Subcutaneous abdominal adipose tissue (tissue), 5 donors: ENCODE data around the gene FILIP1L.

Experiments used
- H3K27ac ChIP-seq: one replicate; pipeline ENCODE4 v1.7.0; 2013; ENCODE audit warnings: low read depth, mild to moderate bottlenecking, inconsistent platforms, low read length, moderate library complexity
- H3K27me3 ChIP-seq, 5 donors: one replicate each; pipeline ENCODE4 v1.7.0; 2013; ENCODE audit warnings: low read length in 5 of 5, inconsistent platforms in 1 of 5; ENCODE audit not compliant: control insufficient read depth in 5 of 5, insufficient read depth in 4 of 5
- H3K36me3 ChIP-seq, 5 donors: one replicate each; pipeline ENCODE4 v1.7.0; 2013; ENCODE audit warnings: low read length in 5 of 5; ENCODE audit not compliant: control insufficient read depth in 5 of 5, insufficient read depth in 5 of 5
- H3K4me1 ChIP-seq, 5 donors: one replicate each; pipeline ENCODE4 v1.7.0; 2013; ENCODE audit warnings: low read length in 5 of 5, mild to moderate bottlenecking in 3 of 5, moderate library complexity in 1 of 5; ENCODE audit not compliant: control insufficient read depth in 5 of 5, insufficient read depth in 5 of 5
- H3K4me3 ChIP-seq, 5 donors: one replicate each; pipeline ENCODE4 v1.7.0; 2013; ENCODE audit warnings: low read length in 5 of 5, low read depth in 1 of 5
- H3K9ac ChIP-seq, 5 donors: one replicate each; pipeline ENCODE4 v1.7.0; 2013; ENCODE audit warnings: low read length in 5 of 5, mild to moderate bottlenecking in 4 of 5, moderate library complexity in 3 of 5
- H3K9me3 ChIP-seq, 5 donors: one replicate each; pipeline ENCODE4 v1.7.0; 2013; ENCODE audit warnings: low read length in 5 of 5; ENCODE audit not compliant: control insufficient read depth in 5 of 5
- donor health status: healthy.
- donor health status: healthy.
- donor health status: healthy.
- donor health status: healthy.
- donor health status: healthy.

The FILIP1L gene

GRCh38 chr3:100128565-100128964 lies 14.3 kb upstream of the FILIP1L start:
- H3K4me3 ChIP-seq = no peak overlapping the region
- H3K9ac ChIP-seq = no peak overlapping the region
- no peaks in the 10 kb centered on the region for H3K27me3 ChIP-seq
- peaks cover 0 to 17% (median 2%) of the 10 kb centered on the region in 5 donors for H3K4me1 ChIP-seq
- no peaks in the 10 kb centered on the region for H3K9me3 ChIP-seq
- no peaks in the 10 kb centered on the region for H3K36me3 ChIP-seq
- H3K27ac ChIP-seq = no peak overlapping the region

GRCh38 chr3:100127792-100128191 lies 13.5 kb upstream of the FILIP1L start:
- H3K27me3 ChIP-seq = no peaks in the 10 kb centered on the region
- H3K36me3 ChIP-seq = no peaks in the 10 kb centered on the region
- H3K4me3 ChIP-seq = no peak overlapping the region
- H3K9ac ChIP-seq = no peak overlapping the region
- H3K9me3 ChIP-seq = no peaks in the 10 kb centered on the region
- no peak overlapping the region for H3K27ac ChIP-seq
- peaks cover 0 to 17% (median 2%) of the 10 kb centered on the region in 5 donors for H3K4me1 ChIP-seq

- no peak overlapping the region for H3K4me3 ChIP-seq
- no peak overlapping the region for H3K27ac ChIP-seq
- H3K9me3 ChIP-seq = no peaks in the 10 kb centered on the region
- H3K27me3 ChIP-seq = no peaks in the 10 kb centered on the region
- H3K4me1 ChIP-seq = peaks cover 0 to 17% (median 2%) of the 10 kb centered on the region in 5 donors
- no peaks in the 10 kb centered on the region for H3K36me3 ChIP-seq
- H3K9ac ChIP-seq = no peak overlapping the region
Measured at GRCh38 chr3:100125161-100125938, 11.0 kb upstream of the FILIP1L start.

- H3K4me1 ChIP-seq = peaks cover 0 to 17% (median 2%) of the 10 kb centered on the region in 5 donors
- H3K4me3 ChIP-seq = no peak overlapping the region
- H3K36me3 ChIP-seq = no peaks in the 10 kb centered on the region
- no peaks in the 10 kb centered on the region for H3K27me3 ChIP-seq
- H3K9me3 ChIP-seq = no peaks in the 10 kb centered on the region
- H3K9ac ChIP-seq = no peak overlapping the region
- no peak overlapping the region for H3K27ac ChIP-seq
Measured at GRCh38 chr3:100124201-100124761, 10.0 kb upstream of the FILIP1L start.

GRCh38 chr3:100123112-100123511 lies 8.8 kb upstream of the FILIP1L start:
- Histone ChIP-seq H3K9me3 (no peaks in the 10 kb centered on the region), H3K36me3 (no peaks in the 10 kb centered on the region), H3K27me3 (no peaks in the 10 kb centered on the region), H3K4me3 (no peak overlapping the region), H3K9ac (no peak overlapping the region), H3K4me1 (peaks cover 0 to 17% (median 2%) of the 10 kb centered on the region in 5 donors), H3K27ac (no peak overlapping the region)

GRCh38 chr3:100122321-100122720 lies 8.0 kb upstream of the FILIP1L start:
- H3K4me1 ChIP-seq = peaks cover 0 to 14% (median 0%) of the 10 kb centered on the region in 5 donors
- H3K9me3 ChIP-seq = no peaks in the 10 kb centered on the region
- no peaks in the 10 kb centered on the region for H3K36me3 ChIP-seq
- no peaks in the 10 kb centered on the region for H3K27me3 ChIP-seq
- no peak overlapping the region for H3K27ac ChIP-seq
- no peak overlapping the region for H3K4me3 ChIP-seq
- H3K9ac ChIP-seq = no peak overlapping the region

GRCh38 chr3:100120693-100121092 lies 6.4 kb upstream of the FILIP1L start:
- Histone ChIP-seq H3K36me3 (no peaks in the 10 kb centered on the region), H3K4me3 (no peak overlapping the region), H3K27ac (no peak overlapping the region), H3K9me3 (no peaks in the 10 kb centered on the region), H3K9ac (no peak overlapping the region), H3K4me1 (peaks cover 0 to 12% (median 0%) of the 10 kb centered on the region in 5 donors), H3K27me3 (no peaks in the 10 kb centered on the region)

- Histone ChIP-seq H3K9ac (no peak overlapping the region), H3K4me1 (peaks cover 0 to 5% (median 0%) of the 10 kb centered on the region in 5 donors), H3K9me3 (no peaks in the 10 kb centered on the region), H3K27me3 (no peaks in the 10 kb centered on the region), H3K36me3 (no peaks in the 10 kb centered on the region), H3K27ac (no peak overlapping the region), H3K4me3 (no peak overlapping the region)
Measured at GRCh38 chr3:100120012-100120411, 5.7 kb upstream of the FILIP1L start.

GRCh38 chr3:100117093-100117492 lies 2.8 kb upstream of the FILIP1L start:
- Histone ChIP-seq H3K4me1 (no peaks in the 10 kb centered on the region), H3K27me3 (no peaks in the 10 kb centered on the region), H3K27ac (no peak overlapping the region), H3K9me3 (no peaks in the 10 kb centered on the region), H3K9ac (no peak overlapping the region), H3K36me3 (no peaks in the 10 kb centered on the region), H3K4me3 (no peak overlapping the region)

GRCh38 chr3:100113723-100114412 lies 433 bp downstream of the FILIP1L start:
- Histone ChIP-seq H3K4me1 (peaks cover 0 to 3% (median under 1%) of the 10 kb centered on the region in 5 donors), H3K27ac (no peak overlapping the region), H3K4me3 (no peak overlapping the region), H3K9me3 (no peaks in the 10 kb centered on the region), H3K9ac (no peak overlapping the region), H3K36me3 (no peaks in the 10 kb centered on the region), H3K27me3 (no peaks in the 10 kb centered on the region)
